PFSK-1 (cell line): ENCODE data around the gene STAT1.

Experiments used
- FOXP2 ChIP-seq: optimal IDR thresholded peaks from 2 replicates; pipeline ENCODE3; 2011; ENCODE audit warnings: borderline replicate concordance, control low read depth, inconsistent platforms; ENCODE audit not compliant: insufficient read depth; ENCODE audit errors: extremely low read length, extremely low read depth
- POLR2AphosphoS5 ChIP-seq: IDR thresholded peaks from 2 replicates; pipeline ENCODE4 v1.6.1; 2012; ENCODE audit warnings: low read depth, mild to moderate bottlenecking, control low read depth, low read length, moderate library complexity
- SIN3A ChIP-seq: IDR thresholded peaks from 2 replicates; pipeline ENCODE4 v1.6.1; 2012; ENCODE audit warnings: mild to moderate bottlenecking, low read length, moderate library complexity, borderline replicate concordance; ENCODE audit not compliant: insufficient read depth
- TAF1 ChIP-seq: IDR thresholded peaks from 2 replicates; pipeline ENCODE4 v1.6.1; 2012; ENCODE audit warnings: low read length, control low read depth, borderline replicate concordance; ENCODE audit not compliant: insufficient read depth
- TF ChIP-seq, protein P1 (sequence below), 2 experiments: IDR thresholded peaks; 2 replicates each; pipeline versions ENCODE4 v1.6.1 to v1.8.0; 2011 to 2012; ENCODE audit warnings: low read depth in 2 of 2, low read length in 2 of 2, control low read depth in 1 of 2, inconsistent platforms in 1 of 2, mild to moderate bottlenecking in 1 of 2, moderate library complexity in 1 of 2; ENCODE audit not compliant: insufficient read depth in 1 of 2

Gene STAT1

DNA sequence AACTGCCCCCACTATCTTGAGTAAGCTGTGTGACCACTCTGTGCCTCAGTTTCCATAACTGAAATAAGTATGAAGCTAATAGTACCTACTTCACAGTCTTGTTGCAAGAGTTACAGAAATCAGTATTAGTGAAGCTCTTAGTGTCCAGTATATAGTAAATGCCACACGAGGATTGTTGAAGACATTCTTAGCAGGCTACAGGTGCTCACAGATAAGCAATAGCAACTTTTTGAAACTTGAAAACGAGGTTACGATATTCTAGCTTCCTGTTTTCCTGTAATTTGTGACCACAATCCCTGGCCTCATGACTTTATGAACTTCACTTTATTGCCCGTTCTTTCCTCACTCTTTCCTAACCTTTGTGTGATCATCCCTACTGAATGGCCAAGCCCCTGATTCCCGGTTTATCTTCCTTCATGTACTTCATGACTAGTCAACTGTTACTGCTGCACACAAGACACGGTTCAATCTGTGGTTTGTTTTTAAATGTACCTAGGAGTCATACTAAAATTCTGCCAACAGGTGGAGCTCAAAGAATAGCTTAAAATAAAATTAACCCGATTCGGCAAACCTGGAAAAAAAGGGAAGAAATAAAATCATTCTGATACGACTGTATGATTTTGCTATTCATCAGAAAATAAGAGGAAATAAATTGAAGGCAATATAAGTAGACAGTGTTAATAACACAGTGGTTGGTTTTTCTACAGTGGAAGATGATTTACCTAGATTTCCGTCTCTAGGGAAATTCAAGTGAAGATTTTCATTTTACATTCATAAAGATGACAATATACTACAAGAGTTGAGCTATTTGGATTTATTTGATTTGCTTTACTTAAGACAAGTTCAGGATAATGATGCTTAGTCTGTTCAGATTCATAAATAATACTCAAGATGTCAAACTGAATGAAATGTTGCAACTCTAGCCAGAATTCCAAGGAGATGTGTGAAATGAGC lies 38.1 kb upstream of the STAT1 start:
- TF ChIP-seq TAF1 (no peak), FOXP2 (no peak)

DNA sequence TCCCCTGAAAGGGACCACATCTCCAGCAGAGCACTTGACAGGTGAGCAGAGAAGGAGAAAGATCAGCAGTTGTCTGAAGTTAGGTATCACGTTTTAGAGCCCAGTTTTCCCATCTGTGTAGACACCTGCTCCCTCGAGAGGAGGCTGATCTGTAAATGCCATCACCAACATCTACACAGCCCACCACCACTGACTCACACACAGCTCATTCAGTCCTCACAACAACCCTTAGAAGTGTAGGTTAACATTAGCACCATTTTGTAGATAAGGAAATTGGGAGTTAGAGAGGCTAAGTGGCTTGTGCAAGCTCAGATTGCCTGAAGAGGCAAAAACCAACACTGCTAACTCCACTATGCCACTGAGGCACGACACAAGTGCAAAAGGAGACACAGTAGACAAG lies 37.2 kb upstream of the STAT1 start:
- TF ChIP-seq POLR2AphosphoS5 (no peak), TAF1 (no peak), SIN3A (no peak), FOXP2 (no peak)
- TF ChIP-seq, protein P1, sequence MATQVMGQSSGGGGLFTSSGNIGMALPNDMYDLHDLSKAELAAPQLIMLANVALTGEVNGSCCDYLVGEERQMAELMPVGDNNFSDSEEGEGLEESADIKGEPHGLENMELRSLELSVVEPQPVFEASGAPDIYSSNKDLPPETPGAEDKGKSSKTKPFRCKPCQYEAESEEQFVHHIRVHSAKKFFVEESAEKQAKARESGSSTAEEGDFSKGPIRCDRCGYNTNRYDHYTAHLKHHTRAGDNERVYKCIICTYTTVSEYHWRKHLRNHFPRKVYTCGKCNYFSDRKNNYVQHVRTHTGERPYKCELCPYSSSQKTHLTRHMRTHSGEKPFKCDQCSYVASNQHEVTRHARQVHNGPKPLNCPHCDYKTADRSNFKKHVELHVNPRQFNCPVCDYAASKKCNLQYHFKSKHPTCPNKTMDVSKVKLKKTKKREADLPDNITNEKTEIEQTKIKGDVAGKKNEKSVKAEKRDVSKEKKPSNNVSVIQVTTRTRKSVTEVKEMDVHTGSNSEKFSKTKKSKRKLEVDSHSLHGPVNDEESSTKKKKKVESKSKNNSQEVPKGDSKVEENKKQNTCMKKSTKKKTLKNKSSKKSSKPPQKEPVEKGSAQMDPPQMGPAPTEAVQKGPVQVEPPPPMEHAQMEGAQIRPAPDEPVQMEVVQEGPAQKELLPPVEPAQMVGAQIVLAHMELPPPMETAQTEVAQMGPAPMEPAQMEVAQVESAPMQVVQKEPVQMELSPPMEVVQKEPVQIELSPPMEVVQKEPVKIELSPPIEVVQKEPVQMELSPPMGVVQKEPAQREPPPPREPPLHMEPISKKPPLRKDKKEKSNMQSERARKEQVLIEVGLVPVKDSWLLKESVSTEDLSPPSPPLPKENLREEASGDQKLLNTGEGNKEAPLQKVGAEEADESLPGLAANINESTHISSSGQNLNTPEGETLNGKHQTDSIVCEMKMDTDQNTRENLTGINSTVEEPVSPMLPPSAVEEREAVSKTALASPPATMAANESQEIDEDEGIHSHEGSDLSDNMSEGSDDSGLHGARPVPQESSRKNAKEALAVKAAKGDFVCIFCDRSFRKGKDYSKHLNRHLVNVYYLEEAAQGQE (IDR thresholded peaks at IDR 0.05; ENCODE audit: insufficient read depth in 1 of 2, low read depth in 2 of 2, low read length in 2 of 2), result no peak

GRCh38 chr2:191050640-191050987 lies 36.6 kb upstream of the STAT1 start:
- TF ChIP-seq TAF1, result no peak
- TF ChIP-seq POLR2AphosphoS5, result no peak
- no peak for TF ChIP-seq SIN3A
- no peak for TF ChIP-seq FOXP2
- TF ChIP-seq, protein P1 (IDR thresholded peaks at IDR 0.05; ENCODE audit: insufficient read depth in 1 of 2, low read depth in 2 of 2, low read length in 2 of 2), result no peak

DNA sequence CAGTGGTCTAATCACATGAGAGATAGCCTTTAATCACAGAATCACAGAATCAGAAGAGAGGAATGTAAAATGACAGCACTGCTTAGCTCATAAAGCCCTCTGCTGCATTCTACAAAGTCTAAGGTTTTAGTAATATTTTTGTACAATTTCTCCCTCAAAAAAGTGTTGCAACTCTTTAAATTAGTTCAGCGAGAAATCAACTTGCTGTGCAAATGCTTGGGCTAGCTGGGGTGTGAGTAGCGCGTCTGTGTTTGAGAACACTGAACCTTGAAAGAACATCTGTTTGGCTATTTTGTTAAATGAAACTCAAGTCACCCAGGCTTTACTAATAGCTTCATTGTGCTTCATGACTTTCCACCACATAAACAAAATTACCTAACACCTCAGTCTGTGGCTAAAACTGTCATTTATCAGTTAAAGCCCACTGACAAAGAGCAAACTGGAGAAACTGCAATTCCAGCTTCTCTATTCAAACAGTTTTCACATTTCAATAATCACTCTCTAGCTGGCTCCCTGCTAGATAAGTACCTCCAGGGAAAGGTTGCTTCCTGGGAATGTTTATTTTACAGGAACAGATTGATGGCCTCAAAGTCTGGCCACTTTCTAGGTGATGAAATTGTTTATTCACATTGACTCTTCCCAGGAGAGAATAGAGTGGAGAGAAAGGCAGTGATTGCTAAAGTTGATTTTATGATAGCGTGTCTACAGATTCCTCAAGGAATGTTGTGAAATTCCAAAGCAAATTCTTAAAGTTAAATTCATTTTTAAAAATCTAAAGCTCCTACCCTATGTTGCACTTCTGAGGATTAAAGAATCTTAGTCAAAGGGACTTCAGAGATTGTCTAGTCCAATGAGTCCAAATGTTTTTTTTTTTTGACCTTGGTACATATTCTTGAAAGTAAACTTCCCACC lies 36.0 kb upstream of the STAT1 start:
- TF ChIP-seq POLR2AphosphoS5, result no peak
- TF ChIP-seq TAF1, result no peak
- TF ChIP-seq SIN3A, result no peak
- TF ChIP-seq, protein P1 (IDR thresholded peaks at IDR 0.05; ENCODE audit: insufficient read depth in 1 of 2, low read depth in 2 of 2, low read length in 2 of 2), result no peak
- TF ChIP-seq FOXP2, result no peak

DNA sequence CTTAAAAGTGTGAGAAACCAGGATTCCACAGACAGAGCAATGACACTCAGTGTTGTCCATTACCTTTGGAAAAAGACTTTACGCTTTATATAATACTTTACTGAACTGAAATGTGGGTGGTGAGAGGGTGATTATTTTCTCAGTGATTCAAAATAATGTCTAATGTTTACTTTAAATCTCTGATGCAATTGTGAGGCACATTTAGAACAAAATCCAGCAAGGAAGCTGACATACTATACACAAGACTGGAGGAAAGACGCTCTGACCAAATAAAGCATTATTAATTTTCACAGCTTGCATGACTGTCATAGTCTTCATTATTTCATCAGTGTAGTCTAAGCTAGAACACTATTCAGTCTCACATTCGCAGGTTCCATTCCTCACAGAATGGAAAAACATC lies 34.1 kb upstream of the STAT1 start:
- no peak for TF ChIP-seq SIN3A
- TF ChIP-seq FOXP2, result no peak
- TF ChIP-seq TAF1, result no peak
- TF ChIP-seq, protein P1 (IDR thresholded peaks at IDR 0.05; ENCODE audit: insufficient read depth in 1 of 2, low read depth in 2 of 2, low read length in 2 of 2), result no peak
- no peak for TF ChIP-seq POLR2AphosphoS5
